GM23338 (cell line): ENCODE data around the gene SDR42E1. TPM values are rescaled to one million over a fixed set of nuclear protein-coding genes. Genes with fewer than 3 reads are reported as not detected.

Experiments
- ATAC-seq: fragments of 200-7000 bp; cut with Tn5 transposase; 3 replicates; pipeline ENCODE4 v1.9.1; 2020
- DNase-seq: peaks from one replicate; pipeline ENCODE4 v3.0.0-alpha.2; 2015; ENCODE audit warnings: low spot score
- H2AFZ ChIP-seq: fragments of 200-600 bp; sonication (generic); 2 replicates; pipeline ENCODE4 v1.8.0; 2016; ENCODE audit warnings: antibody characterized with exemption, mild to moderate bottlenecking, moderate library complexity
- H3F3A ChIP-seq: fragments of 200-600 bp; sonication (generic); replicated peaks from 2 replicates; pipeline ENCODE4 v1.8.0; 2017; ENCODE audit warnings: antibody characterized with exemption, mixed run types, low read depth
- H3K27ac ChIP-seq: fragments of 200-600 bp; sonication (generic); 2 replicates; pipeline ENCODE4 v1.6.1; 2016; ENCODE audit warnings: low read depth
- H3K27me3 ChIP-seq: fragments of 200-600 bp; sonication (generic); 2 replicates; pipeline ENCODE4 v1.8.0; 2016; ENCODE audit warnings: mild to moderate bottlenecking, mixed run types, moderate library complexity; ENCODE audit not compliant: insufficient read depth
- H3K36me3 ChIP-seq: fragments of 200-600 bp; sonication (generic); 2 replicates; pipeline ENCODE4 v1.8.0; 2016; ENCODE audit warnings: mild to moderate bottlenecking; ENCODE audit not compliant: insufficient read depth
- H3K4me1 ChIP-seq: fragments of 200-600 bp; sonication (generic); 2 replicates; pipeline ENCODE4 v1.8.0; 2016; ENCODE audit warnings: mild to moderate bottlenecking, moderate library complexity; ENCODE audit not compliant: insufficient read depth
- H3K4me2 ChIP-seq: fragments of 200-600 bp; sonication (generic); 2 replicates; pipeline ENCODE4 v1.7.1; 2017; ENCODE audit warnings: mixed run types
- H3K4me3 ChIP-seq: fragments of 200-600 bp; sonication (generic); 2 replicates; pipeline ENCODE4 v1.6.1; 2016; ENCODE audit warnings: mixed run types
- H3K79me2 ChIP-seq: fragments of 200-600 bp; sonication (generic); replicated peaks from 2 replicates; pipeline ENCODE4 v1.8.0; 2017; ENCODE audit warnings: mild to moderate bottlenecking; ENCODE audit not compliant: insufficient read depth
- H3K9me2 ChIP-seq: fragments of 200-600 bp; sonication (generic); 2 replicates; pipeline ENCODE4 v1.8.0; 2017; ENCODE audit not compliant: insufficient read depth
- H4K20me1 ChIP-seq: fragments of 200-600 bp; sonication (generic); replicated peaks from 2 replicates; pipeline ENCODE4 v1.8.0; 2017; ENCODE audit warnings: mild to moderate bottlenecking; ENCODE audit not compliant: insufficient read depth
- H3K27ac Mint-ChIP-seq: 2 replicates; pipeline ENCODE4 v1.8.0; 2020; ENCODE audit warnings: inconsistent platforms, mild to moderate bottlenecking, moderate library complexity, mixed read lengths
- H3K27me3 Mint-ChIP-seq: 3 replicates; pipeline ENCODE4 v1.8.0; 2022; ENCODE audit warnings: low read depth, mild to moderate bottlenecking, moderate library complexity, mixed read lengths, inconsistent platforms; ENCODE audit not compliant: insufficient read depth, poor library complexity
- H3K36me3 Mint-ChIP-seq: 3 replicates; pipeline ENCODE4 v1.8.0; 2021; ENCODE audit warnings: low read depth, mild to moderate bottlenecking, inconsistent platforms, moderate library complexity, mixed read lengths
- H3K4me1 Mint-ChIP-seq: 3 replicates; pipeline ENCODE4 v1.8.0; 2020; ENCODE audit warnings: mild to moderate bottlenecking, inconsistent platforms, mixed read lengths
- H3K4me3 Mint-ChIP-seq: 3 replicates; pipeline ENCODE4 v1.8.0; 2021; ENCODE audit warnings: moderate library complexity, mild to moderate bottlenecking, inconsistent platforms, mixed read lengths
- H3K9me3 Mint-ChIP-seq: 3 replicates; pipeline ENCODE4 v1.8.0; 2020; ENCODE audit warnings: moderate library complexity, mild to moderate bottlenecking, inconsistent platforms, mixed read lengths
- CREB1 ChIP-seq: fragments of 250-450 bp; sonication (Bioruptor Pico); IDR thresholded peaks from 2 replicates; pipeline ENCODE4 v1.5.0; 2020; ENCODE audit warnings: low read depth, mild to moderate bottlenecking, moderate library complexity
- JUNB ChIP-seq: IDR thresholded peaks from one replicate; pipeline ENCODE4 v1.6.1; 2016; ENCODE audit warnings: antibody characterized with exemption; ENCODE audit not compliant: unreplicated experiment
- POLR2AphosphoS5 ChIP-seq: IDR thresholded peaks from 2 replicates; pipeline ENCODE4 v1.6.1; 2016; ENCODE audit warnings: antibody characterized with exemption, low read depth
- ZNF114 ChIP-seq: fragments of 250-450 bp; sonication (Bioruptor Pico); IDR thresholded peaks from 2 replicates; pipeline ENCODE4 v1.5.0; 2020; ENCODE audit warnings: mild to moderate bottlenecking, moderate library complexity
- ZNF331 ChIP-seq: fragments of 250-450 bp; sonication (Bioruptor Pico); IDR thresholded peaks from 2 replicates; pipeline ENCODE4 v1.5.0; 2020; ENCODE audit warnings: low read depth, mild to moderate bottlenecking, moderate library complexity
- polyA plus RNA-seq: library from polyadenylated mRNA; unstranded; fragments of >200 nt; fragmentation: Nextera tagmentation; extraction: Ambion mirVana; gene quantifications from 2 replicates; pipeline ENCODE4 v1.2.1, GENCODE V29; 2016
- total RNA-seq: library from RNA; depleted of rRNA; stranded (reverse); fragments of >200 nt; shearing (Covaris generic); gene quantifications from 2 replicates; pipeline ENCODE4 v1.2.3, GENCODE V29; 2014
- TF ChIP-seq, protein P1 (sequence below): IDR thresholded peaks from 2 replicates; pipeline ENCODE4 v1.6.1; 2016; ENCODE audit warnings: antibody characterized with exemption
- TF ChIP-seq, protein P2 (sequence below), 2 experiments: fragments of 200-600 bp in 1 of 2; sonication (generic) in 1 of 2; conservative IDR thresholded peaks; 2 replicates each; pipeline versions ENCODE4 v1.5.1 to v1.6.1; 2016 to 2017; ENCODE audit warnings: antibody characterized with exemption in 2 of 2, low read depth in 2 of 2, mild to moderate bottlenecking in 2 of 2, moderate library complexity in 1 of 2

Gene SDR42E1
- total and polyA plus RNA-seq, 2 experiments from 2014 or later, result 0.03 TPM; not detected in 1

DNA sequence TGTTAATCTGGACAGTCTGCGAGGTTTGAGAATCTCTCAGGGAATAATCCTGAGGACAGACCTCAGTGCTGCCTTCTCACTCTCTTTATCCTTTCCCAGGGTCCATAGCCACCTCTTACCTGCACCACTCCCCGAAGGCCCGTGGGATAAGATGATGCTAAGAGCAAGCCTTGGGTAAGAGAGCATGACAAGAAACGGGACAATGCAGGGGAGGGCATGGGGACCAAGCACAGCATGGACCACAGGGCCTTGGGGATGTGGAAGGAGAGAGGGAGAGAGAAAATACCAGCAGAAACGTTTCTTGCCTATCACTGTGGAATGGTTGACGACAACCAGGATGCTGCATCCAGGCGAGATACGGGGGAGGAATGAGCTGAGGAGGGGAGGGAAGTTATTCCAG, 8.3 kb upstream of the SDR42E1 start:
- no peaks in the 10 kb centered on the region for H3K27me3 ChIP-seq
- no peak for DNase-seq
- Mint-ChIP-seq H3K9me3 (peaks cover 3% of the 10 kb centered on the region; the same call in 2 of the 3 replicates), H3K27me3 (peaks cover 2% of the 10 kb centered on the region), H3K4me3 (no peak overlapping the region), H3K27ac (no peak overlapping the region), H3K4me1 (no peaks in the 10 kb centered on the region), H3K36me3 (no peaks in the 10 kb centered on the region; the same call in 2 of the 3 replicates)
- no peaks in the 10 kb centered on the region for H3K79me2 ChIP-seq
- H3K4me2 ChIP-seq, result no peak overlapping the region
- no peaks in the 10 kb centered on the region for H3K36me3 ChIP-seq
- H3K27ac ChIP-seq, result no peak overlapping the region
- H3F3A ChIP-seq, result no peaks in the 10 kb centered on the region
- H3K4me1 ChIP-seq, result no peaks in the 10 kb centered on the region
- H3K9me2 ChIP-seq, result 0 out of 2 replicates have a peak, but pooled peaks cover 2% of the 10 kb centered on the region
- H2AFZ ChIP-seq, result no peak overlapping the region
- no peak overlapping the region for H3K4me3 ChIP-seq
- no peaks in the 10 kb centered on the region for H4K20me1 ChIP-seq
- ATAC-seq, result no peak
- no peak for TF ChIP-seq POLR2AphosphoS5

GRCh38 chr16:82017911-82018568, 6.8 kb upstream of the SDR42E1 start:
- H3K9me2 ChIP-seq, result no peaks in the 10 kb centered on the region
- H3K4me1 Mint-ChIP-seq, result no peaks in the 10 kb centered on the region
- no peaks in the 10 kb centered on the region for H3K79me2 ChIP-seq
- no peak overlapping the region for H3K4me3 ChIP-seq
- peaks cover 3% of the 10 kb centered on the region; the same call in 2 of the 3 replicates for H3K9me3 Mint-ChIP-seq
- H3K27me3 ChIP-seq, result no peaks in the 10 kb centered on the region
- H2AFZ ChIP-seq, result no peak overlapping the region
- no peak overlapping the region for H3K27ac ChIP-seq
- H3K4me3 Mint-ChIP-seq, result no peak overlapping the region
- no peaks in the 10 kb centered on the region for H3K4me1 ChIP-seq
- DNase-seq (no peak), ATAC-seq (no peak)
- no peak overlapping the region for H3K27ac Mint-ChIP-seq
- no peaks in the 10 kb centered on the region; the same call in 2 of the 3 replicates for H3K36me3 Mint-ChIP-seq
- H3F3A ChIP-seq, result no peaks in the 10 kb centered on the region
- no peak overlapping the region for H3K4me2 ChIP-seq
- H3K36me3 ChIP-seq, result no peaks in the 10 kb centered on the region
- no peaks in the 10 kb centered on the region for H4K20me1 ChIP-seq
- no peaks in the 10 kb centered on the region for H3K27me3 Mint-ChIP-seq
- no peak for TF ChIP-seq JUNB

- H2AFZ ChIP-seq, result no peak overlapping the region
- DNase-seq, result no peak
- peaks cover 5% of the 10 kb centered on the region for H3K9me3 Mint-ChIP-seq
- no peaks in the 10 kb centered on the region for H3K79me2 ChIP-seq
- H3K27ac Mint-ChIP-seq, result no peak overlapping the region
- H3K36me3 Mint-ChIP-seq, result no peaks in the 10 kb centered on the region; the same call in 2 of the 3 replicates
- no peaks in the 10 kb centered on the region for H3K4me1 Mint-ChIP-seq
- H3K27ac ChIP-seq, result no peak overlapping the region
- H4K20me1 ChIP-seq, result no peaks in the 10 kb centered on the region
- no peaks in the 10 kb centered on the region for H3K36me3 ChIP-seq
- ATAC-seq, result no peak
- H3K9me2 ChIP-seq, result no peaks in the 10 kb centered on the region
- no peaks in the 10 kb centered on the region for H3K4me1 ChIP-seq
- no peaks in the 10 kb centered on the region for H3F3A ChIP-seq
- H3K4me3 ChIP-seq, result no peak overlapping the region
- no peaks in the 10 kb centered on the region for H3K27me3 ChIP-seq
- no peaks in the 10 kb centered on the region for H3K27me3 Mint-ChIP-seq
- no peak overlapping the region for H3K4me2 ChIP-seq
- no peak overlapping the region for H3K4me3 Mint-ChIP-seq
- TF ChIP-seq, protein P1, sequence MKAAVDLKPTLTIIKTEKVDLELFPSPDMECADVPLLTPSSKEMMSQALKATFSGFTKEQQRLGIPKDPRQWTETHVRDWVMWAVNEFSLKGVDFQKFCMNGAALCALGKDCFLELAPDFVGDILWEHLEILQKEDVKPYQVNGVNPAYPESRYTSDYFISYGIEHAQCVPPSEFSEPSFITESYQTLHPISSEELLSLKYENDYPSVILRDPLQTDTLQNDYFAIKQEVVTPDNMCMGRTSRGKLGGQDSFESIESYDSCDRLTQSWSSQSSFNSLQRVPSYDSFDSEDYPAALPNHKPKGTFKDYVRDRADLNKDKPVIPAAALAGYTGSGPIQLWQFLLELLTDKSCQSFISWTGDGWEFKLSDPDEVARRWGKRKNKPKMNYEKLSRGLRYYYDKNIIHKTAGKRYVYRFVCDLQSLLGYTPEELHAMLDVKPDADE, result no peak
- TF ChIP-seq POLR2AphosphoS5 (no peak), ZNF331 (CRISPR knock-in tag) (no peak), ZNF114 (CRISPR knock-in tag) (no peak), CREB1 (CRISPR knock-in tag) (no peak)
- TF ChIP-seq, protein P2, sequence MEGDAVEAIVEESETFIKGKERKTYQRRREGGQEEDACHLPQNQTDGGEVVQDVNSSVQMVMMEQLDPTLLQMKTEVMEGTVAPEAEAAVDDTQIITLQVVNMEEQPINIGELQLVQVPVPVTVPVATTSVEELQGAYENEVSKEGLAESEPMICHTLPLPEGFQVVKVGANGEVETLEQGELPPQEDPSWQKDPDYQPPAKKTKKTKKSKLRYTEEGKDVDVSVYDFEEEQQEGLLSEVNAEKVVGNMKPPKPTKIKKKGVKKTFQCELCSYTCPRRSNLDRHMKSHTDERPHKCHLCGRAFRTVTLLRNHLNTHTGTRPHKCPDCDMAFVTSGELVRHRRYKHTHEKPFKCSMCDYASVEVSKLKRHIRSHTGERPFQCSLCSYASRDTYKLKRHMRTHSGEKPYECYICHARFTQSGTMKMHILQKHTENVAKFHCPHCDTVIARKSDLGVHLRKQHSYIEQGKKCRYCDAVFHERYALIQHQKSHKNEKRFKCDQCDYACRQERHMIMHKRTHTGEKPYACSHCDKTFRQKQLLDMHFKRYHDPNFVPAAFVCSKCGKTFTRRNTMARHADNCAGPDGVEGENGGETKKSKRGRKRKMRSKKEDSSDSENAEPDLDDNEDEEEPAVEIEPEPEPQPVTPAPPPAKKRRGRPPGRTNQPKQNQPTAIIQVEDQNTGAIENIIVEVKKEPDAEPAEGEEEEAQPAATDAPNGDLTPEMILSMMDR (conservative IDR thresholded peaks at IDR 0.05; ENCODE audit: low read depth in 2 of 2), result no peak
Observed at GRCh38 chr16:82016964-82017363, 5.7 kb upstream of the SDR42E1 start.
